H9 (cell line): Measurements from ENCODE around the gene TMEM145. TPM values are rescaled to one million over a fixed set of nuclear protein-coding genes. Genes with fewer than 3 reads are reported as not detected.

Experiments used
- DNase-seq: peaks from one replicate; pipeline ENCODE4 v3.0.0-alpha.2; 2017
- H2AFZ ChIP-seq: one replicate; pipeline ENCODE4 v1.6.1; 2013; ENCODE audit warnings: mild to moderate bottlenecking, low read length, control low read depth, moderate library complexity
- H2AK5ac ChIP-seq: 2 replicates; pipeline ENCODE4 v1.6.1; 2013; ENCODE audit warnings: low read length, control low read depth, mixed read lengths; ENCODE audit not compliant: insufficient read length
- H2BK120ac ChIP-seq: one replicate; pipeline ENCODE4 v1.6.1; 2013; ENCODE audit warnings: low read depth, mild to moderate bottlenecking, low read length, control low read depth, inconsistent platforms; ENCODE audit not compliant: poor library complexity, severe bottlenecking
- H2BK12ac ChIP-seq: 2 replicates; pipeline ENCODE4 v1.6.1; 2013; ENCODE audit warnings: low read length, control low read depth, mixed read lengths, low read depth; ENCODE audit not compliant: insufficient read length
- H2BK15ac ChIP-seq: 2 replicates; pipeline ENCODE4 v1.6.1; 2013; ENCODE audit warnings: low read depth, low read length, control low read depth
- H2BK20ac ChIP-seq: one replicate; pipeline ENCODE4 v1.6.1; 2013; ENCODE audit warnings: low read depth, mild to moderate bottlenecking, low read length, control low read depth, inconsistent platforms; ENCODE audit not compliant: poor library complexity, severe bottlenecking
- H2BK5ac ChIP-seq: 2 replicates; pipeline ENCODE4 v1.6.1; 2013; ENCODE audit warnings: low read length, control low read depth, mixed read lengths; ENCODE audit not compliant: insufficient read length
- H3K14ac ChIP-seq: 2 replicates; pipeline ENCODE4 v1.6.1; 2013; ENCODE audit warnings: low read length, control low read depth; ENCODE audit not compliant: insufficient read depth
- H3K18ac ChIP-seq: 2 replicates; pipeline ENCODE4 v1.6.1; 2013; ENCODE audit warnings: low read depth, mild to moderate bottlenecking, mixed read lengths, low read length, control low read depth; ENCODE audit not compliant: insufficient read length
- H3K23ac ChIP-seq: 2 replicates; pipeline ENCODE4 v1.6.1; 2013; ENCODE audit warnings: low read length, control low read depth, mixed read lengths, low read depth; ENCODE audit not compliant: insufficient read length
- H3K23me2 ChIP-seq: 2 replicates; pipeline ENCODE4 v1.6.1; 2013; ENCODE audit warnings: low read depth, mild to moderate bottlenecking, mixed read lengths, low read length, control low read depth; ENCODE audit not compliant: insufficient read length, poor library complexity, severe bottlenecking
- H3K27ac ChIP-seq: 2 replicates; pipeline ENCODE4 v1.5.1; 2013; ENCODE audit warnings: low read length, control low read depth, mixed read lengths, low read depth; ENCODE audit not compliant: insufficient read length
- H3K27me3 ChIP-seq: 2 replicates; pipeline ENCODE4 v1.6.1; 2013; ENCODE audit warnings: low read length, control low read depth, inconsistent platforms; ENCODE audit not compliant: insufficient read depth
- H3K4ac ChIP-seq: 2 replicates; pipeline ENCODE4 v1.6.1; 2013; ENCODE audit warnings: low read depth, mild to moderate bottlenecking, control low read depth, inconsistent platforms, low read length, moderate library complexity
- H3K4me1 ChIP-seq: 2 replicates; pipeline ENCODE4 v1.6.1; 2013; ENCODE audit warnings: low read length, control low read depth, inconsistent platforms; ENCODE audit not compliant: insufficient read depth
- H3K4me2 ChIP-seq: 2 replicates; pipeline ENCODE4 v1.6.1; 2013; ENCODE audit warnings: low read length, control low read depth, mixed read lengths; ENCODE audit not compliant: insufficient read length, insufficient read depth
- H3K56ac ChIP-seq: 2 replicates; pipeline ENCODE4 v1.6.1; 2013; ENCODE audit warnings: low read depth, mild to moderate bottlenecking, mixed read lengths, low read length, control low read depth; ENCODE audit not compliant: insufficient read length
- H3K79me1 ChIP-seq: 2 replicates; pipeline ENCODE4 v1.6.1; 2013; ENCODE audit warnings: low read depth, mild to moderate bottlenecking, moderate library complexity, low read length, control low read depth, inconsistent platforms; ENCODE audit not compliant: insufficient read depth, poor library complexity, severe bottlenecking
- H3K79me2 ChIP-seq: 2 replicates; pipeline ENCODE4 v1.6.1; 2013; ENCODE audit warnings: low read length, control low read depth, inconsistent platforms; ENCODE audit not compliant: insufficient read depth
- H3K9ac ChIP-seq: 2 replicates; pipeline ENCODE4 v1.6.1; 2013; ENCODE audit warnings: low read length, control low read depth, mixed read lengths; ENCODE audit not compliant: insufficient read length; ENCODE audit errors: extremely low read depth
- H3K9me3 ChIP-seq: one replicate; pipeline ENCODE4 v1.6.1; 2013; ENCODE audit warnings: low read depth, low read length, inconsistent platforms; ENCODE audit not compliant: control insufficient read depth
- H3T11ph ChIP-seq: one replicate; pipeline ENCODE4 v1.6.1; 2013; ENCODE audit warnings: mild to moderate bottlenecking, low read length, control low read depth, inconsistent platforms
- H4K20me1 ChIP-seq: one replicate; pipeline ENCODE4 v1.6.1; 2013; ENCODE audit not compliant: control insufficient read depth, insufficient read length, insufficient read depth
- H4K5ac ChIP-seq: 2 replicates; pipeline ENCODE4 v1.6.1; 2013; ENCODE audit warnings: low read depth, mild to moderate bottlenecking, mixed read lengths, low read length, control low read depth; ENCODE audit not compliant: insufficient read length
- H4K8ac ChIP-seq: replicated peaks from 2 replicates; pipeline ENCODE4 v1.6.1; 2013; ENCODE audit warnings: low read length, control low read depth, mixed read lengths, low read depth; ENCODE audit not compliant: insufficient read length
- H4K91ac ChIP-seq: 2 replicates; pipeline ENCODE4 v1.6.1; 2013; ENCODE audit warnings: low read depth, mild to moderate bottlenecking, moderate library complexity, mixed read lengths, low read length, control low read depth; ENCODE audit not compliant: insufficient read length
- H3K27ac Mint-ChIP-seq, 3 experiments: 2 replicates in 2 of 3; 3 replicates in 1 of 3; pipeline ENCODE4 v1.8.0; 2020 to 2021; ENCODE audit warnings: mixed read lengths in 3 of 3, mild to moderate bottlenecking in 1 of 3, moderate library complexity in 1 of 3
- H3K27me3 Mint-ChIP-seq: 2 replicates; pipeline ENCODE4 v1.8.0; 2021; ENCODE audit warnings: low read depth, mild to moderate bottlenecking, moderate library complexity, mixed read lengths
- H3K36me3 Mint-ChIP-seq, 3 experiments: 2 replicates in 2 of 3; 3 replicates in 1 of 3; pipeline ENCODE4 v1.8.0; 2020 to 2021; ENCODE audit warnings: low read depth in 3 of 3, mixed read lengths in 3 of 3; ENCODE audit not compliant: insufficient read depth in 1 of 3
- H3K4me1 Mint-ChIP-seq, 2 experiments: 2 replicates each; pipeline ENCODE4 v1.8.0; 2020; ENCODE audit warnings: mixed read lengths in 2 of 2
- H3K4me3 Mint-ChIP-seq, 2 experiments: 2 replicates in 1 of 2; 3 replicates in 1 of 2; pipeline ENCODE4 v1.8.0; 2020 to 2021; ENCODE audit warnings: mild to moderate bottlenecking in 2 of 2, mixed read lengths in 2 of 2, moderate library complexity in 1 of 2
- H3K9me3 Mint-ChIP-seq, 2 experiments: 2 replicates in 1 of 2; 3 replicates in 1 of 2; pipeline ENCODE4 v1.8.0; 2020; ENCODE audit warnings: mild to moderate bottlenecking in 2 of 2, mixed read lengths in 2 of 2, moderate library complexity in 1 of 2
- CTCF ChIP-seq: fragments of 200-600 bp; sonication (generic); conservative IDR thresholded peaks from 3 replicates; pipeline ENCODE4 v1.8.0; 2021; ENCODE audit warnings: antibody characterized with exemption, mild to moderate bottlenecking
- WGBS: extraction: QIAGEN DNeasy Blood & Tissue Kit; methylation state at CpG from one replicate; pipeline ENCODE4 v1.1.7; 2013; ENCODE audit warnings: missing lambda C conversion rate, low lambda C conversion rate, mixed read lengths; ENCODE audit not compliant: insufficient read length; ENCODE audit errors: extremely low coverage; 5-methylcytosine and 5-hydroxymethylcytosine counted together
- total RNA-seq: library from RNA; stranded (reverse); gene quantifications from 2 replicates; pipeline ENCODE4 v1.2.1, GENCODE V29; 2021

Gene TMEM145
- total RNA-seq, 1 experiment from 2014 or later = 4.5 TPM

DNA sequence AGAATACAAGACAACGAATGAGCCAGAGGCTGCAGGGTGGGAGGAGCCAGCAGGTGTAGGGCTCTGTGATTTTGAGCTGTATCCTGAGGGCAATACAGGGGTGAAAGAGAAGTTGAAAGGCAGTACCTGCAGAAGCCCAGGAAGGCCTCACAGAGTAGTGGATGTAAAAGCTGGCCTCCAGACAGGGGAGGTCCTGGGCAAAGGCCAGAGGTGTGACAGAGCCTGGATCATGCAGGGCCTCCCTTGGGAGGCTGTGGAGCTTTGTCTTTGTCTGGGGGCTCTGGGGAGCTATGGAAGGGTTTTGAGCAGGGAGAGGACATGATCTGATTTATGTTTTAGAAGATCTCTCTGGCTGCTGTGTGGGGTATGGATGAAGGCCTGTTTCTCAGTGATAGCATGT, 15.0 kb downstream of the TMEM145 start:
- peaks cover 17% of the 10 kb centered on the region for H3K27me3 Mint-ChIP-seq

More for the DNA sequence above, 15.0 kb downstream of the TMEM145 start:
- Histone ChIP-seq H3K27ac (no peak overlapping the region), H4K20me1 (no peaks in the 10 kb centered on the region), H4K5ac (no peak overlapping the region), H3K56ac (no peak overlapping the region), H3K79me2 (peaks cover 5% of the 10 kb centered on the region; the same call in 1 of the 2 replicates), H2BK5ac (no peak overlapping the region), H3T11ph (no peak overlapping the region), H2AK5ac (no peak overlapping the region), H4K91ac (no peak overlapping the region), H3K23ac (no peak overlapping the region), H2AFZ (no peak overlapping the region), H2BK12ac (no peak overlapping the region), H3K4me2 (no peak overlapping the region), H3K9me3 (no peaks in the 10 kb centered on the region), H3K79me1 (peaks cover 11% of the 10 kb centered on the region), H3K27me3 (no peaks in the 10 kb centered on the region), H3K23me2 (peaks cover 19% of the 10 kb centered on the region), H4K8ac (no peak overlapping the region), H3K18ac (no peak overlapping the region), H3K4ac (no peak overlapping the region), H3K9ac (no peak overlapping the region), H2BK20ac (no peak overlapping the region), H2BK120ac (no peak overlapping the region), H3K14ac (no peak overlapping the region), H3K4me1 (no peaks in the 10 kb centered on the region; the same call in 1 of the 2 replicates), H2BK15ac (no peak overlapping the region)
- peak overlapping the region in 1 of 3 experiments; percentile 6; a peak in 1 of 7 replicates for H3K27ac Mint-ChIP-seq
- H3K4me1 Mint-ChIP-seq = peaks cover 25 to 32% of the 10 kb centered on the region in 2 experiments
- H3K9me3 Mint-ChIP-seq = no peaks in the 10 kb centered on the region
- no peak for DNase-seq
- H3K36me3 Mint-ChIP-seq = peaks cover 0 to 3% (median 0%) of the 10 kb centered on the region in 3 experiments; a peak in 2 of 7 replicates
- no peak for TF ChIP-seq CTCF
- WGBS = no CpG with 5 or more reads among the region's 1 CpG
- peak overlapping the region in 1 of 2 experiments; percentile 41; a peak in 1 of 5 replicates for H3K4me3 Mint-ChIP-seq
